GM19099 (cell line): Measurements from ENCODE around the gene DIAPH2.

Source experiments
- POLR2A ChIP-seq: IDR thresholded peaks from 3 replicates; pipeline ENCODE4 v1.6.1; 2011; ENCODE audit warnings: low read depth; ENCODE audit not compliant: insufficient read length; ENCODE audit errors: extremely low read depth

Gene DIAPH2

GRCh38 chrX:97629597-97629985 is 944.9 kb downstream of the DIAPH2 start:
- TF ChIP-seq POLR2A = no peak

DNA sequence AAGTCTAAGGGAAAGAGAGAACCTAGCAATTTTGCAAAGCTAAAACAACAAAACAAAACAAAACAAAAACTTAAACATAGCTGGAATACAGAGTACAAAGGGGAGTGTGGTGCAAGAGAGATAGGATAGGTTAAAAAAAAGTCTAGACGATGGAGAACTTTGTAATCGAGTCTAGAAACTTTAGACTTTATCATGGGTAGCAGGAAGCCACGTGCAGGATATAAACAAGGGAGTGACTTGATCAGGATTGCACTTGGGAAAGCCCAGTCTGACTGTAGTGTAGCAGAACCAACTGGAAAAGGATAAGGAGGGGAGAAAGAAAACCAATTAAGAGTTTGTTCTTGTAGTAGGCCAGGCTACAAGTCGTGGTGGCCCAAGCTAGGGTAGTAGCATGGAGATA is 949.2 kb downstream of the DIAPH2 start:
- TF ChIP-seq POLR2A = no peak

DNA sequence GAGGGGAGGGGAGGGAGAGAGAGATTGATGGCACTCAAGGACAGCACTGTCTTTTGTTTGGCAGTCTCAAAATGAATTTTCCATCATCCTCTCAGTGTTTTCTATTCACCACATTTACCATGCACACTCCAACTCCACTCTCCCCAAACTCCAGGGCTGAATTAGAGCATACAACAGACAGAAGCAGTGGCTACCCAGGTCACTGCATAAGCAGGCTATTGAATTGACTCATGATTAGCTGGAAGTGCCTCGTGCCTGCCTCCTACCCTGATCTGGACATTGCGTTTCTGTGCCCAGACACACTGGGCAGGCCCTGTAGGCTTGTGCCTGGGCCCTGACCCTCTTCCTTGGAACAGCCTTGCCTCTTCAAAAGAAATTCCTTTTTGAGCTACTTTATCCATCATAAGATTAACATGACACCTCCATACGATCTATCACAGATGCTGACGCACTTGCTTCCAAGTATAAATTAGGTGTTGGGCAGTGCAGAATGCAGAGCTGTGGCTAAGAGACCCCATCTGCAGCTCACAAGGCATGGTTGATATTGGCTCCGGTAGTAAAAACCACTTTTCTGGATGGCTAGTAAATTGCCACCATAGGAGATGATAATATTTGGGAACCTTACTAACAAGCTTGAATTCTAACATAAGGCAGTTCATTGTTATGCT is 952.0 kb downstream of the DIAPH2 start:
- no peak for TF ChIP-seq POLR2A

- TF ChIP-seq POLR2A = no peak
Observed at GRCh38 chrX:97637289-97637688, 952.6 kb downstream of the DIAPH2 start.

- TF ChIP-seq POLR2A = no peak
Observed at GRCh38 chrX:97638621-97639020, 954.0 kb downstream of the DIAPH2 start.

DNA sequence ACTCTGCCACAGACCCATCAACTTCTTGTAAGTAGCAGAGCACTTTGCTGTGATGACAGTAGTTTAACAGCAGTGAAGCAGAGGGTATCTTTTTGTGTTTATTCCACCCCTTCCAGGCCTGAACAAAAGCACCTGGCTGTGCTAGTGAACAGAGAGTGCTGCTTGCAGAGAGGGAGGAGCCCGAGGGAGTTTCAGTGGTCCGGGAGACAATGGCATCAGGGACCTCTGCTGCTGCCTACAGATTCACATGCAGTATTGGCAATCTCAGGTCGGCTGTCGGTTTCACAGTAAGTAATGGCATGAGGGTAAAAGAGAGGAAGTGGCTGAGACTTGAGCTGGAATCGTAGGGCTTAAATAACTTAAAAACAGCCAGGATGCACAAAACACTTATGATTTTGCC is 954.9 kb downstream of the DIAPH2 start:
- no peak for TF ChIP-seq POLR2A
